ENCODE data around the gene DCLRE1B.

GRCh38 chr1:113934511-113935055 is 29.5 kb downstream of the DCLRE1B start:
- TF ChIP-seq CTCF (IDR thresholded peaks at IDR 0.05): no peak
- no peak for TF ChIP-seq POLR2A (IDR thresholded peaks at IDR 0.05)
